ENCODE measurements around the gene ABAT.
"Not testable (repeated sequence)": the region's sequence is repeated elsewhere in the genome, so short reads cannot be mapped to it uniquely, and the experiment has no call there.

The ABAT gene

GRCh38 chr16:8718851-8719680, 44.6 kb downstream of the ABAT start:
- DNase-seq = no peak

DNA sequence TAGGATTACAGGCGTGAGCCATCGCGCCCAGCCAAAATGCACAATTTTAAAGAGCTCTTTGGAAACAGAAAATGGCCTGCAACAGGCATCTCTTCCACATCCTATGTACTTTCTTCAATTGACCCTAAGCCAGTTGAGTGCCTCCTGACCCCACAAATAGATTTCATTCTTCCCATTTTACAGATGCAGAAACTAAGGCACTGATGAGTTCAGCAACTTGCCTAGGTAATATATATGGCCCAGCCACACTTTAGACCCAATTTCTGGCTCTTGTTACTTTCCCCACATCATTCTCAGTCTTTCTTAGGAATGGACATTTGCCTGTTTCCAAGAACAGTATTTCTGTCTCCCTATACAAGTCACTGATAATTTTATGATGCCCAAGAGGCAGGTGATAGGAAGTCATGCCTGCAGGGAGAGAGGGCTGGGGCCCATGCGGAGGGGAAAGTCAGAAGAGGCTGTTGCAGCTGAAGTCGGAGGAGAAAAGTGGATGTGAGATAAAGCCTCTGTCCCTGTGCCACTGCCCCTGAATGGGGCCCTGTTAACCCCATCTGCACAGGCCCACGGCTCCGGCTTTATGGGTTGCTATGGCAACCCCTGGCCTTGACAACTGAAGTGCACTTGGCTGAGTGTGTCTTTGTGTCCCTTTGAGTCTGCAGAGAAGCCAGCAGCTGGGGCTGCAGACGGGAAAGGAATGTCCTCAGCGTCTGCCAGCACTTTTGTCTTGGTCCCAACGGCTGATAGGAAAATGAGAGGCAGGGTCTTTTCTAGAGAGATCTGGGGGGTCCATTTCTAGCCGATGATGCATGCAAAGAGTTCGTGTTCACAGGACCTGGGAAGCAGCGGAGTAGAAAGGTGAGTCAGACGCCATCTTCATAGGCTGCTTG, 45.9 kb downstream of the ABAT start:
- no peak for DNase-seq

- DNase-seq = no peak
Observed at GRCh38 chr16:8720967-8721308, 46.5 kb downstream of the ABAT start.

DNA sequence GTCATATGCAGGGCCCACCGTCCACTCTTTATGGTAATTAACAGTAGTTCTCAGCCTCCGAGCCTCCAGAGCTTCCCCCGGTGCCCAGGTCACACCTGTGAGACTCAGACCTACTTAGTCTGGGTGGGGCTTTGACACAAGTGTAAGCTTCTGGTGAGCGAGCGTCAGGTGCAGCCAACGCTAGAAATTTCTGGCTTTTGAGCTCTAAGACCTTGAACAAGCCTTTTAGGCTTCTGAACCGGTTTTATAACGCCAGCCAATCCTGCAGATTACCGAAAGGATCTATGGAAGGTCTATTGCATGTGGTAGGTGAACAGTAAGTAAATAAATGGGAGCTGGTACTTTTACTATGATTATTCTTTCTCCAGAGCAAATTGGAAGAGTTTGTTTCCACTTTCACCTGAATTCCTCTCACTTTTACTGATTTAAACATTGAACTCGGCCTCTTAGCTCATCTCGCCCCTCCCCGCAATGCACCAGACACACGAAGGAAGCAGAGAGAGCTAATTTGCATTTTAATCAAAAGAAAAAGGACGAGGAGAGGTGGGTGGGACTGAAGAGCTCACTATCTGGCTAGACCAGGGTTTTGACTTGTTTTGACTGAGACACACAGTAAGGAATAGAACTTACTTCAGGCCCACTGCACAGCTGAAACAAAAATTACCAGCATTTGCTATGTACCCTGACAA, 47.1 kb downstream of the ABAT start:
- DNase-seq = no peak

GRCh38 chr16:8722025-8722348, 47.6 kb downstream of the ABAT start:
- DNase-seq = no peak

- no peak for DNase-seq
Observed at GRCh38 chr16:8725513-8726178, 51.2 kb downstream of the ABAT start.

DNA sequence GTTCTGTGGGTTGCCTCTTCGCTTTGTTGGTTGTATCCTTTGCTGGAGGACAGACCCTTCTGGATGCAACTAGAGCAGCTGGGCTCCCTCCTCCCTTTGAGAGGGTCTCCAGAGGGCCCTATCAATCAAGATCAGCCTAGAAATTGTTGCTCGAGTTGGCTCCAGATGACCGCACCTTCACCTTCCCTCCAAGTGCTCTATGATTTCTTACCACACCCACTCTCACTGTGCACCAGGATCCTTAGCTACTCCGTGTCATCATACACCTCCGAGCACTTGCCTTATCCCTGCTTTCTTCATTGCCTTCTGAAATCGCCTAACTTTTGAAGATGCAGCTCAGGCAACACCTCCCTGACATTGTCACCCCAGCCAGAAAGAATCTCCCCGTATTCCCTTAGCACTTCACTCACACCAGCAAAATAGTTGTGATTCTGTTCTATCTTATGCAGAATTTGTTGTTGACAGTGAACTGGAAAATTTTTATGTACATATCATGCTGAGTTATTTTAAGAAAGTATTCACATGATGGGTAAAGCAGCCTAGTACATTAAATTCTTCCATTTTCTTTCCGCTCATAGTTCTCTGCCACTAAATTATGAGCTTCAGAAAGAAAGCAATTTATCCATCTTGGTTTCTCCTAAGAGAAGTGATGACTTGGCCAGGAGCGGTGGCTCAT, 52.9 kb downstream of the ABAT start:
- no peak for DNase-seq

DNA sequence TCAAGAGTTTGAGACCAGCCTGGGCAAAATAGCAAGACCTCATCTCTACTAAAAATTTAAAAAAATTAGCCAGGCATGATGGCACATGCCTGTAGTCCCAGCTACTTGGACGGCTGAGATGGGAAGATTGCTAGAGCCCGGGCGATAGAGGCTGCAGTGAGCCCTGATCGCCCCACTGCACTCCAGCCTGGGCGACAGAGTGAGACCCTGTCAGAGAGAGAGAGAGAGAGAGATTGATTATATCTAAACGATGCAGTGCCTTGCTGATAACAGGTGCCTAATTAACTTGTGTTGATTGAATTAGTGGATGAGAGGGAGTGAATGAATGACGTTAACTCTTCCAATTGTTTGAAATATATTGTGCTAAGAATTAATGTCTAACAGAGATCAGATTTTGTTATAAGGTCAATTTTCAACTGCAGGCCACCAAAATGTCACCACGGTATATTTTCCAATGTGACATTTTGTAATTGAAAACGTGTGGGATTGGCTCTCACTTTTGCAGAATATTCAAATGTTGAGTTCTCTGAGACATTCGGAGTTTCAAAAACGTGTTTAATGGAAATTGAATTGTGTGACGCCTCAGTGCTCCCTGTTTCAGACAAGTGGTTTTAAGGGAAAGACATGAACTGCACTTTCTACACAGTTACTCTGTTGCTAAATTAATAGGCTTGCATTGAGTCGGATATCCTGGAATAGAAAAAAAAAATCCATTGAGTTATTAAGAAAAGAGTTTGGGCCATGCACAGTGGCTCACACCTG, 53.6 kb downstream of the ABAT start:
- DNase-seq = no peak

DNA sequence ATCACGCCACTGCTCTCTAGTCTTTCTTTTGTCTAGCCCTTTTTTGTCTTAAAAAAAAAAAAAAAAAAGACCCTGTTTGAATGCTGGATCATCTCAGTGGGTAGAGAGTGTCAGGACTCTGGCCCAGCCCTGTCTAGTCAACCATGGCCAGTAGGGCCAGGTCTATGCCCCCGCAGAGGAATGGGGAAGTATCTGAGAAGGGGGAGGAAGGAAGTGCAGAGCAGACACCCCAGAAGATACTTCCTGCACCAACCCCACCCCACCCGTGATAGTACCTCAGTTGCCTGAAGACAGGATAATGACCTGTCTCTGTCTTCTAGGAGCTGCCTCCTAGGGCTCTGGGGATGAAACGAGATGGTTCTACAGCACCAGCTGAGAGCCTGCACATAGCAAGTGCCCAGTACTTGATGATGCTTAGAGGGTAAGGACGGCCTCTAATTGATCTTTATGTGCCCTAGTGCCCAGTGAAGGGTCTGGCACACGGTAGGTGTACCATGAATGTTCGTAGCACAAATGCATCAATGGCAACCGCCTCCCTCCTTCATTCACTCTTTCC, 55.4 kb downstream of the ABAT start:
- DNase-seq = no peak

GRCh38 chr16:8730335-8730915, 56.0 kb downstream of the ABAT start:
- no peak for DNase-seq

DNA sequence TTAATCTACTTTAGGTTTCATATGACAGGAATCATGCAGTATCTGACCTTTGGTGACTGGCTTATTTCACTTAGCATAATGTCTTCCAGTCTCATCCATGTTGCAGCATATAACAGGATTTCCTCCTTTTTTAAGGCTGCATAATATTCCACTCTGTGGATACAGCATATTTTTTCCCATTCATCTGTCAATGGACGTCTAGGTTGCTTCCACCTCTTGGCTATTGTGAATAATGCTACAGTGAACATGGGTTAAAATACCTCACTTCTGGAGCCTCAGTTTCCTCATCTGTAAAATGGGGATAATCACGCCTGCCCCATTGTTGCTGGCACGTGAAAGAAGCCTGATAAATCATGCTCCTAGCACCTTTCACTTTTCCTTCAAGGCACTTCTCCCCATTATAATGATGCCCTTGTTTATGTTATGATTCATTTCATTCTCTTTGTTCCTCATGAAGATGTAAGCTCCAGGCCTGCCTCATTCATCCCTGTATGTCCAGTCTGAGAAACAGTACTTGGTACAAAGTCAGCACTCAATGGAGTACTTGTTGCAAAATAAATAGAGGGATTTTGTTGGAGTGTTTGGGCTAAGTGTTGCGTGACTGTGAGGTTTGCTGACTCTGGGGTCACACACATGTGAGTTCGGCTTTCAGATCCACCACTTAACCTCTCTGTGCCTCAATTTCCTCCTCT, 59.6 kb downstream of the ABAT start:
- DNase-seq = no peak

- DNase-seq = no peak
Observed at GRCh38 chr16:8735574-8735973, 61.2 kb downstream of the ABAT start.

DNA sequence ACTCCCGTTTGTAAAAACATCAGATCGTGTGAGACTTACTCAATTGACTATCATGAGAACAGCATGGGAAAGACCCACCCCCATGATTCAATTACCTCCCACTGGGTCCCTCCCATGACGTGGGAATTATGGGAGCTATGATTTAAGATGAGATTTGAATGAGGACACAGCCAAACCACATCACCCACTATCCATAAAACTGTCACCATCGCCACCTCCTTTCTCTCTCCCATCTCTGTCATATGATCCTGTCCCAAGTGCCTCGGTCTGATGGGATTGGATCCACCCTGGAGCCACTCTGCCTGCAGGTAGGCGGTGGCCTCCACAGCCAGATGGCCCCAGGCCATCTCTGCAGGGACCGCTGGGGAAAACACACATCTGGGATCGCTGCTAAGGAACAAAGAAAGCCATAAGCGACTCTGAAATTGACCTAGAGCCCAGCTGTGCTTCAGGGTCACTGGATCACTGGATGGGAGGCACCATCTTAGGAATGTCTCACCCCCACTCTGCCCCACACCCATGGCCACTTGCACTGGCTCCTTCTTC, 61.8 kb downstream of the ABAT start:
- no peak for DNase-seq

- DNase-seq = no peak
Observed at GRCh38 chr16:8739151-8739550, 64.7 kb downstream of the ABAT start.

- DNase-seq = no peak
Observed at GRCh38 chr16:8739989-8740704, 65.7 kb downstream of the ABAT start.

DNA sequence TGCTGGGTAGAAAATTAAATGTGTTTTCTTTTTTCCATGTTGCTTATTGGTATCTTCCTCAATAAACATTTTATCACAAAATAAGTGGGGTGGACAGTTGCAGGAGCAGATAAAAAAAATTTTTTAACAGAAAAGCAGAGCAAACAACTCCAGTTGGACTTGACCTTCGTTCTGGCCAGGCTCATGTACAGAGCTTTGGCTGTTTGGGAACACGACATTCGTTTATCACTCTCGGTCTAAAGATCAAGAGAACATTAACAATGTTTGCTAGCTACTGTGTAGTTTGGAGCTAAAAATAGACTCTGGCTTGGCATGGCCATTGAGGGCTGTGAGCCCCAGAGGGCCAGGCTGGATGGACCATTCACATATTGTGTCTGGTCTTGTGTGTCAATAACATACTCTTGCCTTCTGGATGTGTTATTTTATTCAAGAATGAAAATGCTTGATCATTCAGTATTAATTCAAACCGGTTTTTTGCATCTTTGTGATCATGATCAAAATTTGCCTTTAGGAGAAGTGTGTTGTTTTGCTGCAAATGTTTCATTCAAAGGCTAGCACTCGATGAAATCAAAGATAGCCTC, 66.4 kb downstream of the ABAT start:
- no peak for DNase-seq

DNA sequence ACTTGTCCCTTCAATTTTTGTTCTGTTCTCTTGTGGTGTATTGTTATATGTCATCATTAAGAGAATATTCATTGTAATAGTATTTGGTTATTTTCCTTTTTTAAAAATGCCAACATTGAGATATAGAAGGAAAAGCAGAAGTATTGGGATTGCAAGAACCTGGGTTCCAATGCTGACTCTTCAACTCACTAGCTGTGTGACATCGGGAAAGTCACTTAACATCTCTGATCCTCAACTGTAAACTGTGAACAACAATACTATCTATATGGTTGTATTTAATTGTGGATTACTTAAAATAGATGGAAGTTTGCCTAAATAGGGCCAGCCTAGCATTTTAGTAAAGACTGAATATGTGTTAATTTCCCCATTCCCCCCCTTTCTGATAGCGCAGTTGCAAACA, 67.2 kb downstream of the ABAT start:
- DNase-seq = no peak

DNA sequence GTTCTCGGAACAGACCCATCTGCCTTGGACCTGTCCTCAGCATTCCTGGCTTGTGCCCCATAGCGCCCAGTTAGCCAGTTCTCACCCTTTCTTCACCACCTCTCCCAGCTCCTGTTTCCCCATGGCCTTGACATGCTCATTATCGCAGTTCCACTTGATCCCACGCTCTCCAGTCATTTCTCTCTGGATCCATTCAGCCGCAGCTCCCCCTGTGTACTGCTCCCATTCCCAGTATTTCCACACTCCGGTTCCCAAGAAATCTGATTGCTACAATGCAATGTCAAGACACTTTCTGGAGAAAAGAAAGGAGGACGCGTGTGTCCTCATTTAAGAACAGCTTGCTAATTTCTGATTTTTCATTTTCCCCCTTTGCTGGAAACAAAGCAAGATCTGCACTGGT, 67.7 kb downstream of the ABAT start:
- DNase-seq = no peak

DNA sequence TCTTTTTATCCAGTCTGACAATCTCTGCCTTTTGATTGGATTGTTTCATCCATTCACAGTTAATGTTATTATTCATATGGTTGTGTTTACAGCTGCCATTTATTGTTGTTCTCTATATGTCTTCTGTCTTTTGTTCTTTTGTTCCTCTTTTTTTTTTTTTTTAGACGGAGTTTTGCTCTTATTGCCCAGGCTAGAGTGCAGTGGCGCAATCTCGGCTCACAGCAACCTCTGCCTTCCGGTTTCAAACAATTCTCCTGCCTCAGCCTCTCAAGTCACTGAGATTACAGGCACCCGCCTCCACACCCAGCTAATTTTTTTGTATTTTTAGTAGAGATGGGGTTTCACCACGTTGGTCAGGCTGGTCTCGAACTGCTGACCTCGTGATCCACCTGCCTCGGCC, 74.5 kb downstream of the ABAT start:
- not testable (repeated sequence) for DNase-seq
